GM19328 (cell line): ENCODE data around the gene SLC16A12.
"Not testable (repeated sequence)": the region's sequence is repeated elsewhere in the genome, so short reads cannot be mapped to it uniquely, and the experiment has no call there.

Experiments
- ATAC-seq: cut with Tn5 transposase; IDR thresholded peaks from one replicate; pipeline ENCODE4 v1.9.1; 2021; ENCODE audit warnings: mild to moderate bottlenecking, moderate library complexity; ENCODE audit not compliant: unreplicated experiment

SLC16A12 gene

DNA sequence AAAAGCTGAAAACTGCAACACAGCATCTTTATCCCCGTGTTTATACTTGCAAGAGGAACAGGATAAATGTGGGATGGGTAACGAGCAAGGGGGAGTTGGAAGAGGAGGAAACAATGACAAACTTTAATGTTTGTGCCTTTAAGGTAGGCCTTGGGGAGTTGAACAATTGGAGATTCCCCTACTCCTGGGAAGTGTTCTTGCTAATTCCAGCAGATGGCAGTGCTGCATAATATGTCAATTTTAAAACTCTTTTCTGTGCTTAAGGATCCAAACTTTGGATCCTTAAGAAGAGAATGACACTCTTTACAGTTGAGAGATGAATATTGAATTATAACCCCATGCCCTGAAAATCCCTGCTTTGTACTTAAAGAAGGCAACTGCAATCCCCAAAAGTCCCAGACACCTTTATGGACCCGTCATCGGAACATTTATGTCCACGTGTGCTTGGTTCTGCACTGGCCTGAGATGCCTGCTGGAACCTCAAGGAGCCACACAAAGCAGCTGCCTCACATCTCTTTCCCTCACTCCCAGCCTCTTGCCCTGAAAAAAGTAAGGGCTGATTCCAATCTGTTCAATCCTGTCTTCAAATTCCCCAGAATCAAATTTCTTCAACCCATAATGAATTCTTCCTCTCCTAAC, 109.0 kb downstream of the SLC16A12 start:
- ATAC-seq = no peak

GRCh38 chr10:89425000-89425399, 110.4 kb downstream of the SLC16A12 start:
- ATAC-seq = no peak

DNA sequence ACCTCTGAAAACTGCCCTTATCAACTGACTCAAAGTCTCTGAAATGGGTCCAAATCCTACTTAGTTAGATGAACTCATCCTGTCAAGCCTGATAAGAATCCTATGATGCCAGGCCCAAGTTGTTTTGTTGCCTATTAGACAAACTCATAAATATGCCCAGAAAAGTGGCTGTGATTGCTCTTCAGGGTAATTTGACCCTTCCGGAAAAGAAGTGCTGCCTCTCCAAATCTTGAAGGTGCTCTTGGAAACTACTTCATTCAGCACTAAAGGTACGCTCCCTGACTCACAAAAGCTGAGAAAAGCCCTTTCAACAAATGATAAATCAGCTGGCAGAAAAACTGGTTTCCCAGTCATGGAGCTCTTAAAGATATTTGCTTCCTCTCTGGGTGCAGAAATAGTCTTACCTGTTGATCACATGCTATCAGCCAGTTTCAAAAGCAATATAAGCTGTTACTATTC, 114.3 kb downstream of the SLC16A12 start:
- no peak for ATAC-seq

DNA sequence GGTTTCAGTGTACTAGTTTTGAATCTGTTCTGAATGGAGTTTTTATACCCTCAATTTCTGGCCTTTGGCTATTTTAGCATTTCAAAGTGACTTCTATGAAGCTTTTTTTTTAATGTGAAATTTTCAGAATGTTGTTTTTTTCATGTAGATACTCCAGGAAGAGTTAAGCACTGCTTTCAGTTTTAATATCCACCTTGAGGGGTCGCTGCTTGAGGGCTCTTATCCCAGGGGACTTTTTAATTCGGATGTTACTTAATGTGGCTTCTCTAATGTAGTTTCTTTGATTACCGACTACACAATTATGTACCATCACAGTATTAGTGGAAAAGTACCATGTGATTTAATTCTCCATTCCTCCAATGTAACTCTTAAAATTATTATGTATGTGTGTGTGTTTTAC, 115.8 kb downstream of the SLC16A12 start:
- no peak for ATAC-seq

- no peak for ATAC-seq
Measured at GRCh38 chr10:89416465-89416864, 118.9 kb downstream of the SLC16A12 start.

GRCh38 chr10:89414879-89415821, 120.2 kb downstream of the SLC16A12 start:
- ATAC-seq = peak; percentile 28

DNA sequence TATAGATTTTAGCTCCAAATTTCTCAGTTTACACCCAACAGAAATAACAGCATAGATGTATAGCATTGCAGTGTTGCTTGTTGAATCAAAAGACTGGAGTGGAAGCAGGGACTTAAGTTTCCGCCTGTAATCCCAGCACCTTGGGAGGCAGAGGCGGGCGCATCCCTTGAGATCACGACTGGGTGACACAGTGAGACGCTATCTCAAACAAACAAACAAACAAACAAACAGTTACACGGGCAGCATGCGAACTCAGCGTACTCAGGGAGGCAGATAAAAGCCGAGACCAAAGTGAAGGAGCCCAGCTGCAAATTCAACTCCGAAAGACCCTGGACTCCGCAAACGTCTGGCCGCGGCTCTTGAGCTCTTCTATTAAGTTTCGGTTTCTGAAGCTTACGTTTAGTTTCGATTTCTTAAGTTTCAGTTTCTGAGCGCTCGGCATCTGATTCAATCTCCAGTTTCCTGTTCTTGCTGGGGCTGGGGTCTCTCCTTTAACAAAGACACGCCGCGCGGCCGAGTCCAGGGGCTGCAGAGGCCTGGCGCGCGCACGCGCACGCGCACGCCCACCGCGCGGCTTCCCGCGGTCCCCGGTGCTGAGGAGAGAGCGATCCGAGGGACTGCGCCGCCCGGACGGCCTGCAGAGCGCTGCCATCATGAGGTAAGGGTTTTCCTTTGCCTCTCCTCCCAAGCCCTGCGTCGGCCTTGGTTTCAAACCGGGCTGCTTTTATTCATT, 121.1 kb downstream of the SLC16A12 start, which contains the start of gene IFIT5:
IFIT5 (plus strand) TSS at position 423 of the 733 bp plus-strand sequence; CDS start at position 654, 231 bp downstream.
- peak; percentile 73 for ATAC-seq

GRCh38 chr10:89413398-89413912, 121.9 kb downstream of the SLC16A12 start:
- no peak for ATAC-seq

DNA sequence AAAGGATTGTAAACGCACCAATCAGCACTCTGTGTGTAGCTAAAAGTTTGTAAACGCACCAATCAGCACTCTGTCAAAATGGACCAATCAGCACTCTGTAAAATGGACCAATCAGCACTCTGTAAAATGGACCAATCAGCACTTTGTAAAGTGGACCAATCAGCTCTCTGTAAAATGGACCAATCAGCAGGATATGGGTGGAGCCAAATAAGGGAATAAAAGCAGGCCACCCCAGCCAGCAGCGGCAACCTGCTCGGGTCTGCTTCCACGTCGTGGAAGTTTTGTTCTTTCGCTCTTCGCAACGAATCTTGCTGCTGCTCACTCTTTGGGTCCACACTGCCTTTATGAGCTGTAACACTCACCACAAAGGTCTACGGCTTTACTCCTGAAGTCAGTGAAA, 123.1 kb downstream of the SLC16A12 start:
- not testable (repeated sequence) for ATAC-seq

DNA sequence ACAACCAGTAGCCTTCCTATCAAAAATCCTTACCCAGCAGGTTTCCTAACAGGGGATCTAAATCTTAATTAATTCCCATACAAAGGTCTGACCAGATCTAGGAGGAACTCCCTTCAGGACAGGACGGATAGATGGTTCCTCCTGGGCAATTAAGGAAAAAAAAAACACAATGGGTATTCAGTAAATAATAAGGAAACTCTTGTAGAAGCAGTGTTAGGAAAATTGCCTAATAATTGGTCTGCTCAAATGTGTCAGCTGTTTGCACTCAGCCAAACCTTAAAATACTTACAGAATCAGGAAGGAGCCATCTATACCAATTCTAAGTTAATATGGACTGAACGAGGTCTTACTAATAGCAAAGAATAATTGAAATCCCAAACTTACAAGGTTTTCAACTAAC, 124.3 kb downstream of the SLC16A12 start:
- ATAC-seq = not testable (repeated sequence)

DNA sequence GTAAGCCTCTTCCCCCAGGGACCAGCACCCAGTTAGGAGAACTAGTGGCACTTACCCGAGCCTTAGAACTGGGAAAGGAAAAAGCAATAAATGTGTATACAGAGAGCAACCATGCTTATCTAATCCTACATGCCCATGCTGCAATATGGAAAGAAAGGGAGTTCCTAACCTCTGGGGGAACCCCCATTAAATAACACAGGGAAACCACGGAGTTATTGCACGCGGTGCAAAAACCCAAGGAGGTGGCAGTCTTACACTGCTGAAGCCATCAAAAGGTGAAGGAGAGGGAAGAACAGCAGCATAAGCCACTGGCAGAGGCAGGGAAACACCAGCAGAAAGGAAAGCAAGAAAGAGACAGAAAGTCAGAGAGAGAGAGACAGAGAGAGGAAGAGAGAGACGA, 124.8 kb downstream of the SLC16A12 start:
- ATAC-seq = not testable (repeated sequence)

GRCh38 chr10:89409282-89409681, 126.1 kb downstream of the SLC16A12 start:
- not testable (repeated sequence) for ATAC-seq

DNA sequence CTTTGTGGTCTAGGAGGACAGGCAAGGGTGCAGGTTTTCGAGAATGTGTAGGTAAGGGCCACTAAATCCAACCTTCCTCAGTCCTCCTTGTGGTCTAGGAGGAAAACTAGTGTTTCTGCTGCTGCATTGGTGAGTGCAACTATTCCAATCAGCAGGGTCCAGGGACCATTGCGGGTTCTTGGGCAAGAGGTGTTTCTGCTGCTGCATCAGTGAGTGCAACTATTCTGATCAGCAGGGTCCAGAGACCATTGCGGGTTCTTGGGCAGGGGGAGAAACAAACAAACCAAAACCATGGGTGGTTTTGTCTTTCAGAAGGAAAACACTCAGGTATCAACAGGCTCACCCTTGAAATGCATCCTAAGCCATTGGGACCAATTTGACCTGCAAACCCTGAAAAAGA, 127.6 kb downstream of the SLC16A12 start:
- not testable (repeated sequence) for ATAC-seq

DNA sequence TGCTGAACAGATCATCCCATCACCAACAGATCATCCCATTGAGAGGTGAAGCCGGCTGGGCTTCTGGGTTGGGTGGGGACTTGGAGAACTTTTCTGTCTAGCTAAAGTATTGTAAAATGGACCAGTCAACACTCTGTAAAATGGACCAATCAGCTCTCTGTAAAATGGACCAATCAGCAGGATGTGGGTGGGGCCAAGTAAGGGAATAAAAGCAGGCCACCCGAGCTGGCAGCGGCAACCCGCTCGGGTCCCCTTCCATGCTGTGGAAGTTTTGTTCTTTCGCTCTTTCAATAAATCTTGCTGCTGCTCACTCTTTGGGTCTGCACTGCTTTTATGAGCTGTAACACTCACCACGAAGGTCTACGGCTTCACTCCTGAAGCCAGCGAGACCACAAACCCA, 129.2 kb downstream of the SLC16A12 start:
- ATAC-seq = not testable (repeated sequence)

- no peak for ATAC-seq
Measured at GRCh38 chr10:89404104-89405047, 131.0 kb downstream of the SLC16A12 start.

- ATAC-seq = no peak
Measured at GRCh38 chr10:89403043-89403442, 132.4 kb downstream of the SLC16A12 start.

- no peak for ATAC-seq
Measured at GRCh38 chr10:89399956-89400355, 135.4 kb downstream of the SLC16A12 start.

- ATAC-seq = no peak
Measured at GRCh38 chr10:89398003-89398749, 137.2 kb downstream of the SLC16A12 start.

DNA sequence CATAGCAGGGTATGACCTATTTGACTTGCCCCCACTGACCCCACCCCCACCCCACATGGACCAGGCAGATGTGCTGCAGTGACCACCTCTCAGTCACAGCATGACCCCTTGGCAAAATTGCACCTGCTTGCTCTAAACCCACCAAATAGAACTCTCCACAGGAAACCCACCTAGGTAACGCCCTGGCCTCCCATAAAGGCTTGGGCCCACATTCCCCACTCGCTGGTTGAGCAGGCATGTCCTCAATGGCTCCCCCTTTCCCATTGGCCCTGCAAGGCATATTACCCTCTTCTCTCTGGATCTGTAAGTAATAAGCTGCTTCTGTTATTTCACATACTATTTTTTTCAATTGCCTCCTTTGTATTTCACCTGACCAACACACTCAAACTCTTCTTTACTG, 140.3 kb downstream of the SLC16A12 start:
- ATAC-seq = no peak
